Measurements from ENCODE around the gene DENND10.
"Not testable (repeated sequence)": the region's sequence is repeated elsewhere in the genome, so short reads cannot be mapped to it uniquely, and the experiment has no call there.

The DENND10 gene

GRCh38 chr10:119098576-119098975, 5.3 kb upstream of the DENND10 start:
- DNase-seq (ENCODE audit: low read depth, low spot score) = no peak

GRCh38 chr10:119100434-119101238, 3.3 kb upstream of the DENND10 start:
- DNase-seq (ENCODE audit: low read depth, low spot score) = no peak

GRCh38 chr10:119101366-119102098, 2.4 kb upstream of the DENND10 start:
- no peak for DNase-seq (ENCODE audit: low read depth, low spot score)

- no peak for DNase-seq (ENCODE audit: low read depth, low spot score)
These were observed 541 bp upstream of the DENND10 start for GRCh38 chr10:119103241-119103902.

GRCh38 chr10:119104654-119105015, 722 bp downstream of the DENND10 start:
- DNase-seq (ENCODE audit: low read depth, low spot score) = no peak

- DNase-seq (ENCODE audit: low read depth, low spot score) = no peak
These were observed 1.2 kb downstream of the DENND10 start for GRCh38 chr10:119105155-119105554.

- not testable (repeated sequence) for DNase-seq (ENCODE audit: low read depth, low spot score)
These were observed 2.0 kb downstream of the DENND10 start for GRCh38 chr10:119105899-119106298.

- not testable (repeated sequence) for DNase-seq (ENCODE audit: low read depth, low spot score)
These were observed 3.2 kb downstream of the DENND10 start for GRCh38 chr10:119107106-119107505.

GRCh38 chr10:119107771-119108170, 3.9 kb downstream of the DENND10 start:
- not testable (repeated sequence) for DNase-seq (ENCODE audit: low read depth, low spot score)

- DNase-seq (ENCODE audit: low read depth, low spot score) = no peak
These were observed 8.1 kb downstream of the DENND10 start for GRCh38 chr10:119112056-119112455.

- DNase-seq (ENCODE audit: low read depth, low spot score) = no peak
These were observed 10.1 kb downstream of the DENND10 start for GRCh38 chr10:119113751-119114732.

GRCh38 chr10:119115926-119116325, 12.0 kb downstream of the DENND10 start:
- no peak for DNase-seq (ENCODE audit: low read depth, low spot score)

GRCh38 chr10:119116326-119116951, 12.5 kb downstream of the DENND10 start:
- DNase-seq (ENCODE audit: low read depth, low spot score) = no peak

- DNase-seq (ENCODE audit: low read depth, low spot score) = no peak
These were observed 14.3 kb downstream of the DENND10 start for GRCh38 chr10:119118231-119118630.

GRCh38 chr10:119119400-119119799, 15.5 kb downstream of the DENND10 start:
- no peak for DNase-seq (ENCODE audit: low read depth, low spot score)

- no peak for DNase-seq (ENCODE audit: low read depth, low spot score)
These were observed 16.5 kb downstream of the DENND10 start for GRCh38 chr10:119120413-119120867.

GRCh38 chr10:119120875-119121274, 17.0 kb downstream of the DENND10 start:
- no peak for DNase-seq (ENCODE audit: low read depth, low spot score)

- no peak for DNase-seq (ENCODE audit: low read depth, low spot score)
These were observed 22.0 kb downstream of the DENND10 start for GRCh38 chr10:119125942-119126341.

- DNase-seq (ENCODE audit: low read depth, low spot score) = no peak
These were observed 25.8 kb downstream of the DENND10 start for GRCh38 chr10:119129721-119130120.

- no peak for DNase-seq (ENCODE audit: low read depth, low spot score)
These were observed 27.8 kb downstream of the DENND10 start for GRCh38 chr10:119131512-119132240.

Measured in iPS DF 19.7 (cell line).